Stimulated activated naive CD4-positive, alpha-beta T cell (primary cell): Measurements from ENCODE around the gene TBC1D5.

Source experiments
- DNase-seq, 6 experiments: peaks; one replicate each; lab custom pipeline; 2025; lab: John Stamatoyannopoulos, UW

The TBC1D5 gene

DNA sequence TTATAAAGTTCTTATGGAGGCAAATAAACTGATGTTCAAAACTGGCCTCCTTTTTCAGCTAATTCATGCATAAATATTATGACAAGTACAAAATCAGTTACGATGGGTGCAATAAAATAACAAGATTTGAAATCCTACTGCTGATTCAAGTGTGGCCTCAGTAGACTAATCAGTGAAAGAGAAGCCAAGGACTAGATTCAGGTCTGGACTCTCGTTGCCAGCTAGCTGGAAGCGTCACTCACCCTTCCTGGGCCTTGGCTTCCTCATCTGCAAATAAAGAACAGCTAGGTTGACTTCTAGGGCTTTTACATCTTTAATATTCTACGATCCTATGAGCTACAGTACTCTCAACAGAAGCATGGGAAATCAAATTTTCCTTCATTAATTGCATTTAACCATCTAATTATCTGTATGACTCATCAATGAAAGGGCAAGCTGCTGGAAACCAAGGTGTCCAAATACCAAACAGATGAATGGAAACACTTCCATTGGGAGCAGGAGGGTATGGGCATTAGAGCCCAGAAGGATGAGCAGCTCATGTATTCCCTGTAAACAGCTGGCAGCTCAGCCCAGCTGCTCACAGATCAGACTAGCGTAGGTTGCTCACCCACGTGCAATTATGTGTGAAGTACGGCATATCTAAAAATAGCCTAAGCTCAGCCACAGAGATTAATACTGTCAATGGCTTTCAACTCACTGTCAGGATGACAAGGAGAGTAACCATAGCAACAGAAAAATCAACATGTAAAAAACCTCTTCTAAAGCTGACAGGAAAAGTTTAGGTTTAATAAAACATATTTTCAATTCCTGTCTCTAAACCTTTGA lies 562.8 kb downstream of the TBC1D5 start:
- peak in 1 of 6 experiments; percentile 22 for DNase-seq

DNA sequence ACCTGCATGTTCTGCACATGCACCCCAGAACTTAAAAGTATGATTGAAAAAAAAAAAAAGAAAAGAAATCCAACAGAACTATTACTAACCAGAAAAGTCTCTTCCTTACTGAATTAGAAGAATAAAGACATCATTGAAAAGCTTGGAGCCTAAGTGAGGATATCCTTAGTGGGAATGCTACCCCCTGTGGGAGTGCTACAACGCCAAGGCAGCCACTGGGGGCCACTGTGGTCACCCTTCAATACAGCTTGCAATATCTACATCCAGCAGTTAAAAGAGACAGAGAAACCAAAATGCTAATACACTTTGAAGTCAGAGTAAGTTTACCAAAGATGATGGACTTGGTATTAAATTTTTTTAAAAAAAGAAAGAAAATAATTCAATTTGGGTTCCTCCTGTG lies 565.7 kb downstream of the TBC1D5 start:
- no peak for DNase-seq

DNA sequence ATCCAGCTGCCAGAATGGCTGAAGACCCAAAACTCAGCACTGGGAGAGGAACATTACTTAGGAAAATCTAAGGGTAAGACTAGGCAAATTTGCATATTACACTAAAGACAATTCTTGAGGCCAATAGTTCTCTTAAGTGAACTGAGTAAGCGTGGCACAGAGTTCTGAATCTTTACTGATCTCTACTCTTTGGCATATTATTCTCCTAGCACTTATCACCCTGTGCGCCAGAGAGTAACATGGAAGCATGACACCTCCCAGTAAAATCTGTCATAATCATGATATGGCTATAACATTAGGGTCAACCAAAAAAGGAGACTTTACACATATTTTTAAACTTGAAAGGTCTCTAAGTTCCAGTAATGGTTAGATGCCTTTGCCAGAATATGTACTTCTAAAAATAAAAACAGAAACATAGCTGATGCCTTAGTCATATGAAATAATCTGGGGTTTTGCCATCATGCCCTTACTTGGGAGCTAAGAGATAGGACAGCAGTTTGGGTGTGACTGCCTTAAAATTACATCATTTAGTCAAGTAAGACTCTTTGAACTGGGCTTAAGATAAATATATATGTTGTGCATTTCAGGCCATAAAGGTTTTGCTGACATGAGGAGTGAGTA lies 567.1 kb downstream of the TBC1D5 start:
- no peak for DNase-seq

DNA sequence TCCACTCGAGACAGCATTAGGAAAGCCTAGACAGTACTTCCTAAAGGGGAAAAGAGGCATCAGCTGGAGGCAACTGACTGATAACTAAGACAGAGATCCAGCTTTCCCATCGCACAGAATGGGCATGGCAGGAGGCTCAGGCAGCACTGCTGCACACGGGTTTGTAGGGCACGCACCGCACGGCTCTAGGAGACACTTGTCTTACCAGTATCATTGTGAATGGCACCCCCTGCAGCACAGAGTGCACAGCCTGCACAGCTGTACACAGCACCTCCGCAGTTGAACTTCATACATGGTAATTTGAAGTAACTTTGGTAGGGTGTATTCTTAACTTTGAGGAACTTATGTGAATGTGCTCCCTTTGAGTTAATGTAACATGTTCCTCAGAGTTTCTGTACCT lies 576.1 kb downstream of the TBC1D5 start:
- DNase-seq, result no peak

DNA sequence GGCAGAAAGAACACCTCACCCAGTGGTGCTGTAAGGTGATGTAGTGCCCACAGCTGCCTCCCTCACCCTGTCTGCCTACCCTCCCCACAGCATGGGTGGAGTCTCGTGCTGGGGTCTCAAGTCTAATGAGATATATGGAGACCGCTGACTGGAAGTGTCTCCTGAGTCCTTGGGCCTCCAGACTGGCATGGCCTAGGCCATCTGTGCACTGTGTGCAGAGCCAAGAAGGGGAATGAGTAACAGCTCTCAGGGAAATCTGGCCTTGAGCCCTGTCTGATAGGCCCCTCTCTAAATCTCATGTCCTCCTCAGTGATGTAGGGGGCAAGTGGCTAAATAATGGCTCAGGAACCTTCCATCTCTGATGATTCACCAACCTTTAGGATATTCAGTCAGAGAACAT lies 580.3 kb downstream of the TBC1D5 start:
- no peak for DNase-seq

DNA sequence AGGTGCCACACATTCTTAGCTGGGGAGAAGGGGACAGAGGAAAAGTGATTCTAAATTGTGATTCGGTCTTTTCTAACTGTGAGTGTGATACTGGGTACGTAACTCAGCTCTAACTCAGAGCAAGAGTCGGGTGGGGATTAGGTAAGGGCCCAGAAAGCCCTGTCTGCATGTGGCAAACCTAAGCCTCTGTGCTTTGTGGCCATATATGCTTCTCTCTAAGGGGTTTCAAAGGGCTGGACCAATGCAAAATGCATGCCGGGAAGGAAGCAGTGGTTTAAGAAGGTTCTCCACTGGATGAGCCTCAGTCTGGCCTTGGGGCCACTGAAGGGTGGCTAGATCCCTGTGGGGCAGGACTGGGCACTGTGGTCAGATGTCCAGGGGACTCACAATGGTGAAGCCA lies 581.8 kb downstream of the TBC1D5 start:
- DNase-seq, result no peak

DNA sequence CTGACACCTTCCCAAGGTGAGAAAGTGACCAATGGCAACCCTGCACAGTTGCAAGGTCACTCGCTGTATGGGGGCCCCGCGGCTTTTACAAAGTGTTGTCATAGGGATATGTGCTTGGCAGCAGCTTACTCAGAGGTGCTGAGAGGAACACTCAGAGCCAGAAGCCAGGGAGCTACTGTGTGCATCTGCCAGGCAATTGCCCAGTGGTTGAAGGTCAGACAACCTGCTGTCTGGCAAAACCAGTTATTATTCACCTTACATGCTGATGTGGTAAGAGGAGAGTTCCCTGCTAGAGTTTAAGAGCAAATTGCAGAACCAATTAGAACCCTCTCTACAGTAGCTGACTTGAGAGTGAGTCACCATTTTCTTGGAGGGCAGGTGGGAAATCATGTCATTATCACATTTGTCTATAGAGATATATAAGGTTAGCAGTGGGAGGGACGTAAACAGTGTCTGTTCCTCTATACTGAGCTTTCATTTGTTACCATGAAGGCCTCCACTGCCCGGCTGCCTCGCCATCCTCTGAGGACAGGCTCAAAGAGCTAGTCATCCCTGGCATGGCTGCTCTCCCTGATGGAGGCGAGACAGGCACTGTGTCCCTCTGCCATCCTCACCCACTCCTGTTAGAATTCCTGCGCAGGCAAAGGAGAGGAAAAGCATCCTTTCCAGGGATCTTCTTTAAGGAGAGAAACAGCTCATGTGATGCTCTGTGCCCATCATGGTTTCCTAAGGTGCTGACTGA lies 583.3 kb downstream of the TBC1D5 start:
- no peak for DNase-seq

DNA sequence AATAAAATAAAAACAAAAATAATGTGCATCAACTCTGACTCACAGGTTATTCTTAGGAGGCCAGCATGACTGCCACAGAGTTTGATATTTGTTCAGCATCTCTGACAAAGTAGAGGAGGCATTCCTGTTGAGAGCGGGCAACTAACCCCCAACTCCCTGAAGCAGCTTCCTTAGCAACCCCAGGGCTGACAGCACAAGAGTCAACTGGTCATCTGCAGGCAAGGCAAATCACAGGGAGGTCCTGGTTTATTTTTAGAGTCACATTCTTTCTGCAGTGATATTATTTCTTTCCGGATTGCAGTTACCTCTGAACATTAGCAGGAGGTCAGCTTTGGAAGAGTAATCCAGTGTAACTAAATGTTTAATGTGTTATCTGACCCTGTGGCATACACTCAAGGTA lies 584.7 kb downstream of the TBC1D5 start:
- DNase-seq, result no peak

DNA sequence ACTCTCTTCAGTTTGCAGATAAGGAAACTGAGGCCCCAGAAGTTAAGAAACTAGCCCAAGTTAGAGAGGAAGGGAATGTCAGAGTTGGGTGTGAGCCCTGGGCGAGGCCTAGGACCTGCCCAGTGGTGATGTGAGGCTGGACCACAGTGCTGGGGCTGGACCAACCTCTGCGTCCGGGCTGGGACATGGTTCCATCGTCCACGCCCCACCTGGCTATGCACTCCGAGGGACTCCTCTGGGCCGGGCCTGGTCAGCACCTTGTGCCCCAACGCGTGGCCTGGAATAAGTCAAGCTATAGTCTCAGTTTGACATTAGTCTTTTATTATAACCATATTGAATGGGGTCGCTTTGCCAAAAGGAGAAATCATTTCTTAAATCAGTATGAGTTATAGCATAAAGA lies 585.6 kb downstream of the TBC1D5 start:
- no peak for DNase-seq

DNA sequence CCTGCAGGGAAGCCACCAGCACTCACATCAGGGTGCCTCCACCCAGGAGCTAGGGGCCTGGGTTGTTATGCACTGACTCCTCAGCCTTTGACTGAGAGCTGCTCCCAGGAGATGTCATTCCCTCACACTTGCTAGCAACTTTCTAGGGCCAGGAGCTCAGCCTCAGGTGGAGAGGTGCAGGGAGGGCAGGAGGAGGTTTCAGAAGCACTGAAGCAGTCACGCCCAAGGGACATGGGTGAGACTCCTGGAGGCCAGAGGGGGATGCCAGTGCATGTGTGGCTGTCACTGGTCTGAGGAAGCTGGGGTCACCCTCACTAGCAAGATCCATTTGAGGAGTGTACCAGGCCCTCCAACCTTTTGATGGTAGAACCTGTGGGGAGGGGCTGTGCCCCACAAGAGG lies 586.5 kb downstream of the TBC1D5 start:
- DNase-seq, result no peak

DNA sequence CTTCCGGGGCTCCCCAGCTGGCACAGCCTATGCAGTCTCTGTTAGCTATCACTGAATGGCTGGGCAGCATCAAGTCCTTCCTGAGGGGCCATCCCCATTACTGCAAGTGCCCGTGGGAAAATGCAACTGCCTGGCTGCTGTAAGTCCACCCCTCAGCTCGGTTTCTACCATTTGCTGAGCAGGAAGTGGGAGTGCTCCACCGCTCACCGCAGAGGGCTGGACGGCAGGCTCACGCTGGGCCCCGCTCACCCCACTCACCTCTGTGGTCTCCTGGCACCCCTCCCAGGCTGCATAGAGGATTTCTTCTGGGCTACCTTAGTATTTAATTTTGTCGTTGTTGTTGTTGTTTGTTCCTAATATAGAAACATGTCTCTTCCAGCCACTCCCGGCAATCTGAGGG lies 587.5 kb downstream of the TBC1D5 start:
- no peak for DNase-seq

DNA sequence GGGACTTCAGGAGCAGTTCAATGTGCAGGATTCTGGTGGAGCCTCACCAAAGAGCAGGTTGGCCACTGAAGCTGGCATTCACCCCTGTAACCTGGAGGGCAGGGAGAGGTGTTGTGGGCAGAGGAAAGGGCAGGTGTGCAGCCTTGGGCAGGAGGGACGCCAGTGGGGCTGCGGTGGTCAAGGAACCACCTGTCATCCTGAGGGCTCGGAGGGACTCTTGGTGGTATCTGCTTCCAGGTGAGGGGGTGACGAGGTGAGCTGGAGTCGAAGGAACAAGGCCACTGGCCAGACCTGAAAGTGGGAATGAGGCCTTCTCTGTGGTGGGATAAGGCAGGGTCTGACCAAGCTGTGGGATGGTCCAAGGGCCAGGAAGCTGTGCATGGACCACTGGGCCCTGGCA lies 588.2 kb downstream of the TBC1D5 start:
- no peak for DNase-seq

DNA sequence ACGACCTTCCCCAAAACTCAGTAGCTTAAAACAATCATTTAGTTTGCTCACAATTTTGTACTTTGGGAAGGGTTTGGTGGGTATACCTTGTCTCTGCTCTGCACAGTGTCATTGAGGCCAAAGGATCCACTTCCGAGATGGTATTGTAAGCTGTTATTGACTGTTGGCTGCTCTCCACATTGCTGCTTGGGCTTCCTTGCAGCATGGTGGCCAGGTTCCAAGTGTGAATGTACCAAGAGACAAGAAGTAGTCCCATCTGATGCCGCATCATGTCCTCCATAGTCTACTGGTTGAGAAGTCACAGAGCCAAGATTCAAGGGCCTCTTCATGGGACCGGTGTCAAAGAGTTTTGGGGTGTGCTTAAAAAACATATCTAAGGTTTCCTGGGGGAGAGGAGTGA lies 589.2 kb downstream of the TBC1D5 start:
- DNase-seq, result no peak

DNA sequence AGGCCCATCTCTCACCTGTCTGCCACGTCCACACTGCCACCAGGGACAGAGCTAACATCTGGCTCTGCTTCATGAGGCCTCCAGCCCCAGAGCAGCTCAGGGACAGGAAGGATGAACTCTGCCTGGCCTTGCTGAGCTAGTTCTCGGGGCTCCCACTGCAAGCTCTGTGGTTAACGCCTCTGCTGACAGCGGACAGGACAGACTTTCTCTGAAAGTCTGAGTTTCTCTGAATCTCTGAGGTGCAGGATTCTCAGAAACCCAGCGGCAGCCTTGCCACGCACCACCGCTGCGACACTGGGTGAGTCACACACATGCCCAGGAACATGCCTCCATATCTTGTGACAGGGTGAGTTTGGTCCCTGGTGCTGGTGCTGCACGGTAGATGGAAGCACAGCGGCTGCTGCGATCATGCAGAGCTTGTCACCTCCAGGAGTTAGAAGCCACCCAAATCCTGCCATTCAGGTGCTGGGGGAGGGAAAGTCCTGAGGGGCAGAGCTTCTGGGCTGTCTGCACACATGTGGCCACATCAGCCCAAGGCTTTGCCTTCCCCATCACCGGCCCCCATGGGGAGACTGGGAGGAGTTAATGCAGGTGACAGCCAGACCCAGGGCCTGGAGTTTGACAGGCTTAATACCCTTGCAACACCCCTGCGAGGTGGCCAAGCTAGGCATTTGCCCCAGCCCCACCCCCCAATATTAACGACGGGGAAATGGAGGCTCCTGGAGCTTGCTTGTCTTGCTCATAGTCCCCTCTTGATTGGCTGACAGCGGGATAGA lies 590.6 kb downstream of the TBC1D5 start:
- DNase-seq, result peak; percentile 9 to 54 (median 42)

DNA sequence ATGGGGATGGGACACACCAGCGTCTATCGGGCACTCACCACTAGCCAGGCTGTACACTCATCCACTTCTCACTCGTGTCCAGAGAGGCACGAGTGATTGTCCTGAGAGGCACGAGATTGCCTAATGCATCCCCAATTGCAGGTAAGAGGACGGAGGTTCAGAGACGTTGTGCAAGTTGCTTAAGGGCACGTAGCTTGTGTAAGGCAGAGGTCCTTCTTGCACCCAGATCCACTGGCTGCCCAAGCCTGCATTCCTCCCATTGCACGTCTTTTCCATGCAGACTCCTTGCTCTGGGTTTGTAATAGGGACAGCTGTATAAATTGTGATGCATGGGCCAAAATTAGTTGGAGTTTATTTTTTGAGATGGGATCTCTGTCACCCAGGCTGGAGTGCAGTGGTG lies 593.4 kb downstream of the TBC1D5 start:
- no peak for DNase-seq

DNA sequence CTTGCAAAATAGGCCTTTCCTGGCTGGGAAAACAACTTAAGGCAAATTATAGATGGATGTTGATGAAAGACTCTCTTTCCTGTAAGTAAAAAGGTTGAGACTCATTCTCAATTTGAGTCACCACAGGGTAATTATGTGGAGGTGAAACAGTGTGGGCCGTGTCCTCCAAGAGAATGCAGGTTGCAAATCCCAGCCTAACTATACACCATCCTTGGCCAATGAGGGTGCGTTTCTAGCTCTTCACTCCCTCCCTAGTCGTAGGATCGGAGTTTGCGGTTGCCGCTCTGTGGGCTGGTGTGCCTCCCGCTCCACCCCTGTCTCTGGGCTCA lies 597.8 kb downstream of the TBC1D5 start:
- no peak for DNase-seq

DNA sequence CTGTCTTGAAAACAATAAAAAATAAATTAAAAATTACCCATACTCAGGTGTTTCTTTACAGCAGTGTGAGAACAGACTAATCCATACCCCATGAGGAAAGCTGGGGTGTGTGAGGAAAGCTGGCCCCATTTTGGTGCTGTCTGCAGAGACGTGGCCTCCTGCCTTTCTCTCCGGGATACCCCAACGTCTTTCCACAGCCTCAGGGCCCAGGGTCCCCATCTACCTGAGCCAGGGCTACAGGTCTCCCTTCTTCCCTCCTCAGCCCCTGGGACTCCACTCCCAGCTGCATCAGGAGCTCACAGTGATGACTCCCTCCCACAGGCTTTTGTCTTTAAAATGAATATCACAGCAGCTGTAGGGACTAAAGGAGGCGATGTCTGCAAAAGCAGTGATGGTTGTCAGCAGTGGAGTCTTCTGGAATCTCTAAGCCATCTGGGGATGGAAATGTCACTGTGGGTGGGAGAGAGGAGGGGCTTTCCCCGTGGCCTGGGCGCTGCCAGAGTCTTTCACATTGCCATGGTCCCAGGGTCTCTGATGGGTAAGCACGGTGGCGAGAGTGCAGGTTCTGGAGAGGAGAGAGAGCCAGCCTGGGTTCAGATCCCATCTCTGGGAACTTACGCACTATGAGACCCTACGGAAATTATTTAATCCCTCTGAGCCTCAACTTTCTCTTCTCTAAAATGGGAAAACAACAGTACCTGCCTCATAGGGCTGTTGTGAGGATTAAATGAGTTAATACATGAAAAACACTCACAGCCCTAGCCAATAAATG lies 598.4 kb downstream of the TBC1D5 start:
- no peak for DNase-seq

DNA sequence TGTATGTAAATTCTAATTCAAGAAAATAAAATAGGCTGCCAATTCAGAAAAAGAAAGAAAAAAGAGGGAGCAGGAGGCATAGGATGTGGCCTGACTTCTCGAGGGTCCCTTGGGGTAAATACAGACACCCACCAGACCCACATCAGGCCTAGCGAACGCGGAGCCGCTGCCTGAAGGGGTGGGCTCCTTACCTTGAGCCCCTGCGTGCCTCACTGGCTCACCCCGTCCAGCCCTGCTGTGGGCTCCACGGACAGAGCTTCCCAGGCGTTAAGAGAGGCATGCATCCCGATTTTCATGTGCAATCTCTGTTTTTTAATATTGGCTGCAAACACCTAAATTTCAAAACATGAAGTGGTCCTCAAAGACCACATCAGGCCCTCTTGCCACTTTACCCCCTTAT lies 599.9 kb downstream of the TBC1D5 start:
- no peak for DNase-seq

DNA sequence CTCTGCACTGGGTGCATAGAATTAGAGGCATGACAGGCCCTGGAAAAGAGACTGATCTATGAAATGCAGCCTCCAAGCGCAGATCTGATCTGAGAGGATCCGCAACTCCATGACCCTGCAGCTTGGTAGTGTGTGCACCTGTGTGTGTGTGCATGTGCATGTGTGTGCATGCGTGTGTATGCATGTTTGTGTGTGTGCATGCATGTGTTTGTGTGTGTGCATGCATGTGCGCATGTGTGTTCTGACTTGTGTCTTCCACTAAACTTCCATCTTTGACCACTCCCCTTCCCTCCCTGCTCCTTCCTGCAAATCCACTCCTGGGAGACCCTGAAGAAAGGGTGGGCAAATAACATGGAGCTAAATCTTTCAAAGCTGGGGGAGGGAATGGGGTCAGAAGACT lies 600.7 kb downstream of the TBC1D5 start:
- no peak for DNase-seq

DNA sequence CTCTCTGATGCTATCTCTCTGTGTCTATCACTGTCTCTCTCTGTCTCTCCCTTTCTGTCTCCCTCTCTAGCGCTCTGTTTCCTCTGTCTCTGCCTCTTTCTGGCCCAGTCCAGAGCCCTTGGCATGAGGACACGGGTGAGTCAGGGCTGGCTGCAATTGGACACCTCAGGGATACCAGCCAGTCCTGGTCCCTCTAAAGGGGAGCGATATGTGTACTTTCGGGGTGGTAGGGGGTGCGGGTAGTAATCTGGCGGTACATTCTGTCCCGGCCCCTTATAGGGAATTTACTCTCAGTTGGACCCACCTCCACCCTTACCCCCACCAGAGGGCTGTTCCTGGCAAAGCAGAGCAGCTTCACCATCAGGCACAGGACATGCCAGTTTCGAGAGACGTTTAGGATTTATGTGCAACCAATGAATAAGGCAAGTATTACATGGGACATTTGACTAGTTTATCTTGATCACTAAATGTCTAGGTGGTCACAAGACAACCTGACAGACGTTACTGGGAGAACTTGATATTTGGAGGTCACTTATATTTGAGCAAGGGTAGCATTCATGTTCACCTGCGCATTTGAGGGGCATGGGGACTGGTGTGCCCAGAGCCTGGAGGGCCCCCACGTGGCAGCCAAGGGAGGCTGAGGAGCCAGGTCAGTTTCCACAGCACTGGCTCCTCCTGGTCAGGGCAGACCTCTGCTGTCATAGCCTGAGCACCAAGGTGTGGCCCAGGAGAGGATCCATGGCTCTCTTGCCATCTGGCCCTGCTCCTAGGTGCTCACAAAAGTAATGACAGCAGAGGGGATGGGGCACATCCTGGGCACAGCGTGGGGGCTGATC lies 601.5 kb downstream of the TBC1D5 start:
- no peak for DNase-seq
